Adrenal gland (tissue), 12 donors: ENCODE results near the gene PEAR1. TPM values are rescaled to one million over a fixed set of nuclear protein-coding genes. Genes with fewer than 3 reads are reported as not detected.

ENCODE experiments used
- DNase-seq, 7 donors: peaks; one replicate each; pipeline ENCODE4 v3.0.0-alpha.2; 2019 to 2020
- H3K27ac ChIP-seq, 5 donors: fragments of 200-600 bp; sonication (generic) in 4 of 5; 1 replicate in 3 of 5; 2 replicates in 2 of 5; pipeline versions ENCODE4 v1.5.1 to v1.8.0; 2016 to 2020; ENCODE audit warnings: mild to moderate bottlenecking in 1 of 5
- H3K27me3 ChIP-seq: fragments of 200-600 bp; 2 replicates; pipeline ENCODE4 v1.8.0; 2021
- H3K36me3 ChIP-seq, 2 donors: fragments of 200-600 bp; replicated peaks in 1 of 2; 1 replicate in 1 of 2; 2 replicates in 1 of 2; pipeline versions ENCODE4 v1.5.1 to v1.8.0; 2018 to 2022
- H3K4me1 ChIP-seq, 2 donors: fragments of 200-600 bp; replicated peaks in 1 of 2; 1 replicate in 1 of 2; 2 replicates in 1 of 2; pipeline versions ENCODE4 v1.5.1 to v1.8.0; 2018 to 2021
- H3K4me3 ChIP-seq, 4 donors: fragments of 200-600 bp; sonication (generic) in 3 of 4; one replicate each; pipeline ENCODE4 v1.5.1; 2016 to 2018
- H3K9me3 ChIP-seq, 3 donors: fragments of 200-600 bp; sonication (generic) in 1 of 3; replicated peaks in 1 of 3; 1 replicate in 2 of 3; 2 replicates in 1 of 3; pipeline versions ENCODE4 v1.5.1 to v1.8.0; 2016 to 2021
- POLR2A ChIP-seq, 2 donors: fragments of 450-650 bp; IDR thresholded peaks; one replicate each; pipeline ENCODE4 v1.6.1; 2017; ENCODE audit warnings: antibody characterized with exemption in 2 of 2, mild to moderate bottlenecking in 2 of 2, moderate library complexity in 1 of 2
- WGBS, 4 donors: extraction: QIAGEN DNeasy Blood & Tissue Kit in 2 of 4; methylation state at CpG; one replicate each; pipeline versions ENCODE4 v1.1.5 to v1.1.7; 2013 to 2017; 5-methylcytosine and 5-hydroxymethylcytosine counted together
- intact Hi-C, 2 donors: fragments of 100-400 bp; cut with DNase I; formaldehyde crosslinking; loops; one replicate each; pipeline versions ENCODE4 v1.14.1 to v1.15.0; 2022 to 2023
- polyA plus RNA-seq, 3 donors: library from polyadenylated mRNA; stranded (reverse); fragments of 200-250 nt in 2 of 3; fragments of 350-450 nt in 1 of 3; fragmentation: Illumina TruSeq in 1 of 3; extraction: RNeasy Lipid Tissue Mini Kit (QIAGEN cat#74804) in 1 of 3; gene quantifications; one replicate each; pipeline ENCODE4 v1.2.3, GENCODE V29; 2013 to 2014
- total RNA-seq, 9 donors: library from RNA; depleted of rRNA in 4 of 9; stranded (reverse); fragments of >200 nt in 4 of 9; fragments of 120-200 nt in 1 of 9; fragmentation: NEBNext Ultra II Directional in 1 of 9; extraction: Animal tissue kit (Norgen Biotek cat#: 25700) in 1 of 9; gene quantifications; one replicate each; pipeline versions ENCODE4 v1.1.0 to v1.2.4, GENCODE V29; 2013 to 2023
- TF ChIP-seq, protein P1 (sequence below), 6 experiments: fragments of 450-650 bp in 4 of 6; fragments of 200-600 bp in 2 of 6; sonication (generic) in 1 of 6; IDR thresholded peaks; 1 replicate in 5 of 6; 2 replicates in 1 of 6; pipeline versions ENCODE4 v1.5.1 to v1.8.0; 2016 to 2021; ENCODE audit warnings: antibody characterized with exemption in 6 of 6, mild to moderate bottlenecking in 2 of 6, moderate library complexity in 1 of 6
- donor health status: healthy with polysubstance abuse.
- donor health status: Bipolar disorder and iron deficiency.
- donor health status: DM: yes; HTN: yes; CAD: no.
- donor health status: DM: no; HTN: no; CAD: no.
- donor health status: DM: no; HTN: no; CAD: no.
- donor health status: DM: yes; HTN: yes; CAD: no.

PEAR1 gene
- total and polyA plus RNA-seq, 12 donors, result 4.2 to 31.1 (median 10.4) TPM

DNA sequence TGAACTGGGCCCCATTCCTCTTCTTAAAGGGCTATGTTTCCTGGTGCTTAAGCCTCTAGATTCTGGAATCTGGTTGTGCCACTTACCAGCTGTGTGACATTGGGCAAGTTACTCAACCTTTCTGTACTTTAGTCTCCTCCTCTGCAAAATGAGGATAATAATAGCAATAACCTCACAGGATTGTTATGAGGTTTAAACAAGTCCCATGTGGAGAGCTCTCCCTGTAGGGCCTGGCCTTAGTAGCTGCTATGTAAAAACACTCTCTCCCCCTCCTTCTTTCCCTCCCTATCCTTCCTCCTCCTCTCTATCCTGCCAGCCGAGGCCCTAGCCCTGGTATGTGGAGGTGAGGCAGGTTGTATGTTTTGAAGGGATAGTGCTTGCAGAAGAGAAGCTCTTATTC is 8.2 kb upstream of the PEAR1 start:
- Histone ChIP-seq H3K27me3 (no peaks in the 10 kb centered on the region), H3K27ac (no peak overlapping the region), H3K4me3 (no peak overlapping the region), H3K9me3 (no peaks in the 10 kb centered on the region), H3K4me1 (peaks cover 0 to 3% of the 10 kb centered on the region in 2 donors), H3K36me3 (no peaks in the 10 kb centered on the region)
- WGBS, 4 donors, result 40 to 68% (median 55%) methylated on average over 1 of the region's 1 CpG
- intact Hi-C loops, result loop anchor here in 1 of 2 donors (5.0 kb wide), 1 partner anchor 43 kb away; no protein-coding TSS in a partner anchor
- DNase-seq, result no peak
- TF ChIP-seq POLR2A (IDR thresholded peaks at IDR 0.05), result no peak
- TF ChIP-seq, protein P1, sequence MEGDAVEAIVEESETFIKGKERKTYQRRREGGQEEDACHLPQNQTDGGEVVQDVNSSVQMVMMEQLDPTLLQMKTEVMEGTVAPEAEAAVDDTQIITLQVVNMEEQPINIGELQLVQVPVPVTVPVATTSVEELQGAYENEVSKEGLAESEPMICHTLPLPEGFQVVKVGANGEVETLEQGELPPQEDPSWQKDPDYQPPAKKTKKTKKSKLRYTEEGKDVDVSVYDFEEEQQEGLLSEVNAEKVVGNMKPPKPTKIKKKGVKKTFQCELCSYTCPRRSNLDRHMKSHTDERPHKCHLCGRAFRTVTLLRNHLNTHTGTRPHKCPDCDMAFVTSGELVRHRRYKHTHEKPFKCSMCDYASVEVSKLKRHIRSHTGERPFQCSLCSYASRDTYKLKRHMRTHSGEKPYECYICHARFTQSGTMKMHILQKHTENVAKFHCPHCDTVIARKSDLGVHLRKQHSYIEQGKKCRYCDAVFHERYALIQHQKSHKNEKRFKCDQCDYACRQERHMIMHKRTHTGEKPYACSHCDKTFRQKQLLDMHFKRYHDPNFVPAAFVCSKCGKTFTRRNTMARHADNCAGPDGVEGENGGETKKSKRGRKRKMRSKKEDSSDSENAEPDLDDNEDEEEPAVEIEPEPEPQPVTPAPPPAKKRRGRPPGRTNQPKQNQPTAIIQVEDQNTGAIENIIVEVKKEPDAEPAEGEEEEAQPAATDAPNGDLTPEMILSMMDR (IDR thresholded peaks at IDR 0.05), result no peak

GRCh38 chr1:156885880-156886355 is 7.6 kb upstream of the PEAR1 start:
- no peaks in the 10 kb centered on the region for H3K27me3 ChIP-seq
- no peak for TF ChIP-seq POLR2A (IDR thresholded peaks at IDR 0.05)
- TF ChIP-seq, protein P1 (IDR thresholded peaks at IDR 0.05), result no peak
- DNase-seq, result no peak
- intact Hi-C loops, result loop anchor here in 1 of 2 donors (5.0 kb wide), 1 partner anchor 44 kb away; no protein-coding TSS in a partner anchor
- H3K9me3 ChIP-seq, result no peaks in the 10 kb centered on the region
- H3K27ac ChIP-seq, result no peak overlapping the region
- WGBS, 4 donors, result 61 to 69% (median 67%) methylated on average over 13 of the region's 13 CpGs
- no peak overlapping the region for H3K4me3 ChIP-seq
- no peaks in the 10 kb centered on the region for H3K36me3 ChIP-seq
- peaks cover 0 to 3% of the 10 kb centered on the region in 2 donors for H3K4me1 ChIP-seq

DNA sequence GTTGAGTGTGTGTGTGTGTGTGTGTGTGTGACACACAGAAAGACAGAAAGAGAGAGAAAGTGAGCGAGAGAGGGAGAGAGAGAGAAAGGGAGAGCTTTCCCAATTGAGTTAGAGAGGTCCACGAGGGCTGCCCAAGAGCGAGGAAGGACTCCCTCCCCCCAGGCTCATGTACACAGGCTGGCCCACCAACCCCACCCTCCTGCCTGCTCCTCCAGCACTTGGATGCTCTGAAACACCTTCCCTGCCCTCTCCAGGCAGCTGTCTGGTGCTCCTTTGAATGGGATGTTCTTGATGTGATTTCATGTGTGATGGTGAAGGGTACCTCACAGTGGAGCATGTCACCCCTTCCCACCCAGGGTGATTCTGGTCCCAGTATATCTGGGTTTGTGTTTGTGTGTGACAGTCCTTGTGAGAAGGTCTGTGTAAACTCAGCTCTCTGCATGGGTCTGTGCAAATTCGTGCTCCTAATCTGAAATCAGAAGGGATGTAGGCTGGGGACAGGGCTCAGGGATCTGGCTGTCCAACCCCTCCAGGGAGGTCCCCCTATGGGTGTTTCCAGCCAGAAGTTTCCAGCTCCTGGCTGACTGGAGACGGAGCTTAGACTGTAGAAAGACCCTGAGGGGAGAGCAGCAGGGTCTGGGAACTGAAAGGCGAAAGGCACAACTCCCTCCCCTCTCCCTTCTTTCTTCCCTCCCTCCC is 6.8 kb upstream of the PEAR1 start:
- intact Hi-C loops, result loop anchor here in 1 of 2 donors (5.0 kb wide), 1 partner anchor 44 kb away; no protein-coding TSS in a partner anchor

DNA sequence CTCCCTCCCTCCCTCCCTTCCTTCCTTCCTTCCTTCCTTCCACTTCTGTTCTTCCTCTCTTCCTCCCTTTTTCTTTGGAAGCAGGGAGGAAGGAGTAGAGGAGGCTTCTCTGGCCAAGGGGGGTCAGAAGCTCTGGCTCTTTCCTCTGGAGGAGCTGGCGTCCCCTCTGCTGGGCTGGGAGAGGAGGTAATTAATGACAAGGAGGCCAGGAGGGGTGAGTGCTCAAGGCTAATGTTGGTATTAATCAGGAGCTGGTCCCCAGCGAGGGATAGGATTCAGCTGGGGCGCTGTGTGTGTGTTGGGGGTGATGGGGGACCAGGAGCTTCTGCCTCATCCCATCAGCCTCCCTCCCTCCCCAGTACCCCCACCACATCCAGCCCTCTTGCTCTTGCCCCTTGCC is 6.2 kb upstream of the PEAR1 start:
- intact Hi-C loops, result loop anchor here in 1 of 2 donors (5.0 kb wide), 1 partner anchor 45 kb away; no protein-coding TSS in a partner anchor
- DNase-seq, result no peak
- no peaks in the 10 kb centered on the region for H3K36me3 ChIP-seq
- TF ChIP-seq, protein P1 (IDR thresholded peaks at IDR 0.05), result no peak
- TF ChIP-seq POLR2A (IDR thresholded peaks at IDR 0.05), result no peak
- no peaks in the 10 kb centered on the region for H3K27me3 ChIP-seq
- H3K27ac ChIP-seq, result no peak overlapping the region
- peaks cover 0 to 6% of the 10 kb centered on the region in 2 donors for H3K4me1 ChIP-seq
- WGBS, 4 donors, result 5 to 40% (median 22%) methylated on average over 2 to 3 of the region's 3 CpGs
- no peaks in the 10 kb centered on the region for H3K9me3 ChIP-seq
- H3K4me3 ChIP-seq, result no peak overlapping the region

More for the DNA sequence above, 6.8 kb upstream of the PEAR1 start:
- TF ChIP-seq, protein P1 (IDR thresholded peaks at IDR 0.05), result no peak
- no peak for TF ChIP-seq POLR2A (IDR thresholded peaks at IDR 0.05)
- Histone ChIP-seq H3K9me3 (no peaks in the 10 kb centered on the region), H3K4me1 (peaks cover 0 to 3% of the 10 kb centered on the region in 2 donors), H3K4me3 (no peak overlapping the region), H3K27ac (no peak overlapping the region), H3K27me3 (no peaks in the 10 kb centered on the region), H3K36me3 (no peaks in the 10 kb centered on the region)
- no peak for DNase-seq
- 36 to 54% (median 42%) methylated on average over 5 to 6 of the region's 6 CpGs for WGBS, 4 donors
